ENCODE data around the gene NAA30. TPM values are rescaled to one million over a fixed set of nuclear protein-coding genes. Genes with fewer than 3 reads are reported as not detected.
"Not testable (repeated sequence)": the region's sequence is repeated elsewhere in the genome, so short reads cannot be mapped to it uniquely, and the experiment has no call there.

NAA30 gene
- total RNA-seq = 10 to 100 TPM in 1 of 2 donors, 1 to 10 TPM in 1; 8.2 to 13.2 TPM

- no peaks in the 10 kb centered on the region for H3K36me3 ChIP-seq (replicated peaks in 1 of 2; ENCODE audit: insufficient read depth in 1 of 2, low read depth in 2 of 2)
- H3K4me1 ChIP-seq = peaks cover 30% of the 10 kb centered on the region
- TF ChIP-seq CTCF (IDR thresholded peaks at IDR 0.05) (no peak), POLR2A (IDR thresholded peaks at IDR 0.05) (peak; percentile 50 to 79 (median 74))
- ATAC-seq = peak; percentile 94
- no peaks in the 10 kb centered on the region for H3K27me3 ChIP-seq
- 1 to 5% methylated on average over 35 to 57 of the region's 62 CpGs for WGBS, 2 donors
- intact Hi-C loops (cut with DNase I) = no loop called here
- peak within 1 kb of the TSS; percentile 56 to 95 for H3K4me3 ChIP-seq
- DNase-seq = peak; percentile 92 to 97 (median 96)
- H3K27ac ChIP-seq = peak within 1 kb of the TSS; percentile 81 to 89 (median 84)
- H3K9me3 ChIP-seq = no peaks in the 10 kb centered on the region
These were observed at the start of gene NAA30 for GRCh38 chr14:57390037-57390805. Gene NAA30 (plus strand): TSS chr14:57390586. CDS start chr14:57390958, 372 bp downstream.

- DNase-seq; H3K27ac ChIP-seq; H3K36me3 ChIP-seq (replicated peaks in 1 of 2; ENCODE audit: insufficient read depth in 1 of 2, low read depth in 2 of 2); H3K4me3 ChIP-seq; ATAC-seq; H3K9me3 ChIP-seq; intact Hi-C loops (cut with DNase I); H3K27me3 ChIP-seq; H3K4me1 ChIP-seq: not testable (repeated sequence)
- 69 to 93% methylated on average over 17 to 34 of the region's 34 CpGs for WGBS, 2 donors
These were observed 46.7 kb upstream of the NAA30 start for GRCh38 chr14:57343545-57344297.

- 71 to 84% methylated on average over 8 to 9 of the region's 9 CpGs for WGBS, 2 donors
- TF ChIP-seq POLR2A (IDR thresholded peaks at IDR 0.05) = no peak
- no peak for TF ChIP-seq CTCF (IDR thresholded peaks at IDR 0.05)
- H3K27me3 ChIP-seq = no peaks in the 10 kb centered on the region
- H3K4me1 ChIP-seq = no peaks in the 10 kb centered on the region
- intact Hi-C loops (cut with DNase I) = no loop called here
- H3K36me3 ChIP-seq (replicated peaks in 1 of 2; ENCODE audit: insufficient read depth in 1 of 2, low read depth in 2 of 2) = no peaks in the 10 kb centered on the region
- no peak overlapping the region for H3K4me3 ChIP-seq
- no peak overlapping the region for H3K27ac ChIP-seq
- DNase-seq = no peak
- H3K9me3 ChIP-seq = no peaks in the 10 kb centered on the region
- no peak for ATAC-seq
These were observed 45.3 kb upstream of the NAA30 start for GRCh38 chr14:57345106-57345505.

GRCh38 chr14:57346741-57347140 lies 43.6 kb upstream of the NAA30 start:
- Histone ChIP-seq H3K4me1 (no peaks in the 10 kb centered on the region), H3K9me3 (no peaks in the 10 kb centered on the region), H3K36me3 (replicated peaks in 1 of 2; ENCODE audit: insufficient read depth in 1 of 2, low read depth in 2 of 2) (no peaks in the 10 kb centered on the region), H3K27ac (no peak overlapping the region), H3K4me3 (no peak overlapping the region), H3K27me3 (no peaks in the 10 kb centered on the region)
- DNase-seq (no peak), ATAC-seq (no peak)
- 40 to 43% methylated on average over 2 of the region's 2 CpGs for WGBS, 2 donors
- TF ChIP-seq CTCF (IDR thresholded peaks at IDR 0.05) = no peak
- TF ChIP-seq POLR2A (IDR thresholded peaks at IDR 0.05) = no peak
- intact Hi-C loops (cut with DNase I) = no loop called here

GRCh38 chr14:57352396-57353170 lies 37.8 kb upstream of the NAA30 start:
- no peak for TF ChIP-seq POLR2A (IDR thresholded peaks at IDR 0.05)
- no peak for TF ChIP-seq CTCF (IDR thresholded peaks at IDR 0.05)
- Histone ChIP-seq H3K9me3 (no peaks in the 10 kb centered on the region), H3K27me3 (no peaks in the 10 kb centered on the region), H3K36me3 (replicated peaks in 1 of 2; ENCODE audit: insufficient read depth in 1 of 2, low read depth in 2 of 2) (no peaks in the 10 kb centered on the region), H3K4me3 (no peak overlapping the region), H3K27ac (no peak overlapping the region), H3K4me1 (no peaks in the 10 kb centered on the region)
- ATAC-seq (no peak), DNase-seq (no peak)
- 55 to 66% methylated on average over 9 of the region's 9 CpGs for WGBS, 2 donors
- intact Hi-C loops (cut with DNase I) = no loop called here

All from body of pancreas (tissue), 4 donors.